ENCODE measurements around the gene TAF3.

Gene TAF3

GRCh38 chr10:7881119-7881518 lies 62.8 kb downstream of the TAF3 start:
- no peak for DNase-seq

DNA sequence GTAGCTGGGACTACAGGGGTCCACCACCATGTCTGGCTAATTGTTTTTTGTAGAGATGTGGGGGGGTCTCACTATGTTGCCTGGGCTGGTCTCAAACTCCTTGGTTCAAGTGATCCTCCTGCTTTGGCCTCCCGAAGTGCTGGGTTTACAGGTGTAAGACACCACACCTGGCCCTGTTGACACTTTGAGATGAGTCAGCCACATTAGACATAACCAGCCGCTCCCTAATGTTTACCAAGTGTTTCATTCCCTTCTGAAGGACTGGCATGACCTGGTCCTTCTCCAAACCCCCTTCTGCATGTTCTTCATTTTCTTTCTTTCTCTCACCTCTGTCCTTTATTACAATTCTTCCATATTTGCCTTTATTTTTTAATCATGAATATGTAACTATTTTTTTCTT lies 67.8 kb downstream of the TAF3 start:
- no peak for DNase-seq

GRCh38 chr10:7887174-7887816 lies 69.0 kb downstream of the TAF3 start:
- DNase-seq: no peak

DNA sequence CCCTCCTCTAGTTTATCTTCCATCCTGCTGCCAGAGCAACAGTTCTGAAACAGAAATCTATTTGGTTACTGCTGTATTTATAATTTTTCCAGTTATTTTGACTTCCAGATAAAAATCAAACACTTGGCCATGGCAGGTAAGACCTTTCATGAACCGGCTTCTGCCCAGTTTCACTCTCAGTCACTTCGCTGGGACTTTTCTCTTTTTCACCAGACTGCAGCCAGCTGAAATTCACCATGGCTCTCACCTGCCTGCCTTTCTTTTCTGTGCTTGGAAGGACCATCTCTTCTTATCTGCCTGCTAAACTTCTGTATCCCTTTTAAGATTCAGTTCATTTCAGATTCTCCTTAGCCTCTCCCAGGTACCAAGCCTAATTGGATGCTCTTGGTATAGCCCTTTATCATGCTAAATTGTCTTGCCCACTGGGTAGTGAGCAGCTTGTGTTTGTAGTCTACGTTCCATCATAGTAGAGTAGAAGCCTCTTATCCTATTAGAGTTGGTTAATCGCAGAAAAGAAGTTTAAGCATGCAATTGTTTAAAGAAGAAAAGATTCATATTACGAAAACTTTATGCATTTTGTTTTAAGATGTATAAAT lies 71.7 kb downstream of the TAF3 start:
- no peak for DNase-seq

- DNase-seq: no peak
These were observed 72.5 kb downstream of the TAF3 start for GRCh38 chr10:7890781-7891180.

DNA sequence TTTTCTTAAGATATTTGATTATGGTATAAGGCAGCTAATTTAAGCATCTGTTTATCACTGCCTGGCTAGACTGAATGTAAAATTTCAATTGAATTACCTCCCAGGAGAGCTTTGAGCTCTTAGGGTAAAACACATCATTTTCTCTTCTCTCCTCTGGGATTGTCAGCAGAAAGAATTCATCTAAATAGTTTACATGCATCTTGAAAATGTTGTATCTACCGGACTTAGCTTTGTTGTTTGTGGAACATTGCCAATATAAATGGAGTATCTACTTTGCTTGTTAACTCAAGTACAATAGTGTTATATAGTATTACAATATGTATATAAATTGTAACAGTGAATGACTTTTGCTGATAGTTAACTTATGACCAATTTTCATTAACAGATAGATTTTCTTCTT lies 73.3 kb downstream of the TAF3 start:
- no peak for DNase-seq

DNA sequence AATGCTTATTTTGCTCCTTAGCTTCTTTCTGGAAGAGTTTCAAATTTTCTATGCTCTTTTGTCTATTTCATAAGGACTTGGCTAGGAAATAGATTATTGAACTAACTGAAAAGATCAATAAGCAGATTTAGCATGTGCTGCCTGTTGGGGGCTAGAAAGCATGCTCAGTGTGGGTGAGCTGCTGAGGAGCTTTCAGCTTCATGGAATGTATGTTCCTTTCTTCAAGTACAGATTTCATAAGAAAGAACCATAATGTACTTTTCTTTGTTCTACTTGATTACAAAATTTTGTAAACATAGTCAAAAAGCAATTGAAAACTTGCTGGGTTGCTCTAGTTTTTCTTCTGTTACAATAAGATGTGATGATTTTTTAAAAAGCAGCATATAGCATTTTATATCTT lies 73.8 kb downstream of the TAF3 start:
- no peak for DNase-seq

- DNase-seq: no peak
These were observed 77.4 kb downstream of the TAF3 start for GRCh38 chr10:7895699-7896090.

DNA sequence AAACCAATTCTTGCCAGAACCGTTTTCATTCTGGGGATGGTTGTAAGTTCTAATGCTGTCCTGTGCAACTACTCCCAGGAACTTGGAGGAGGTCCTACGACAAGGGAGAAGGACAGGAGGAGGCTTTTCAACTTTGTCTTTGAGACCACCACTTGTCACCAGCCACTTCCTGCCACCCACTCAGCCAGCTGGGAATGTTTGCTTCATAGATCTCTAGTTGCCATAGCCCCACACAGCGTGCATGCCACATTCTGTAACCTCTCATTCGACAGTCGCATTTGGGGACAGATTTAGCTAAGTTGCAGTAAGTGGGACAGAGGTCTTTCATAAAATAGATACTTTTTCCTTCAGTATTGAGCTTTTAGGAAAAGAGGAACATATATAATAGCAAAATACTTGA lies 78.0 kb downstream of the TAF3 start:
- no peak for DNase-seq

- no peak for DNase-seq
These were observed 83.0 kb downstream of the TAF3 start for GRCh38 chr10:7901256-7901655.

GRCh38 chr10:7902413-7902812 lies 84.1 kb downstream of the TAF3 start:
- DNase-seq: no peak

- DNase-seq: no peak
These were observed 85.5 kb downstream of the TAF3 start for GRCh38 chr10:7903851-7904250.

GRCh38 chr10:7906128-7906527 lies 87.8 kb downstream of the TAF3 start:
- no peak for DNase-seq

GRCh38 chr10:7908541-7909210 lies 90.4 kb downstream of the TAF3 start:
- no peak for DNase-seq

DNA sequence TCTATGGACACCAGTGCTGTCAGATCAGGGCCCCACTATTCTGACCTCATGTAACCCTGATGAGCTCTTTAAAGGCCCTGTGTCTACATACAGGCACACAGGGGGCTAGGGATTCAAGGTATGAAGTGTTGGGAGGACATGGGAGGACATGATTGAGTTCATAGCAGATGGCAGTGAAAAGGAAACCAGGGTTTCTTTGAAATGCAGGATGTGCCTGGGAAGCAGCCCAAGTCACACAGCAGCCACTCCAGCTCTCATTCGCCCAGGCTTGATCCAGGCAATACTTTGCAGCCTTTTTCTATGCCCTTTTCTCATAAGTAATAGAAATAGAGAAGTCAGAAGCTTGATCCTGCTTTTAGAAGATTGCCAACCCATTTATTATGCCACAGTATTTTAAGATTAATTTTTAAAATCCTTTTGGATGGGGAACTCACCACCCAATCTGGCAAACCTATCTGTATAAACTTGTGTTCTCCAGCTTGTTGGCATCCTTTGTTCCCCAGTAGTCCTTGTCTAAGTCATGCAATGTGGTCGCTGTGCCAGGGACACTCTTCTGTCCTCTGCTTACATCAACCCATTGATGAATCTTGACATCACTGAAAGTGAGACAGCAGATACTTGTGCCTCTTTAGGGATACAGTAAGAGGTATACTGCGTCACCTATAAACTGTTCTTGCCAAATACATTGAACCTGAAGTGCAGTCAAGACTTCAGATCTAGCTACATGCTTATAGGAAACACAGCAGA lies 95.0 kb downstream of the TAF3 start:
- DNase-seq: no peak

- DNase-seq: no peak
These were observed 97.7 kb downstream of the TAF3 start for GRCh38 chr10:7915923-7916536.

- DNase-seq: no peak
These were observed 99.4 kb downstream of the TAF3 start for GRCh38 chr10:7917736-7918135.

DNA sequence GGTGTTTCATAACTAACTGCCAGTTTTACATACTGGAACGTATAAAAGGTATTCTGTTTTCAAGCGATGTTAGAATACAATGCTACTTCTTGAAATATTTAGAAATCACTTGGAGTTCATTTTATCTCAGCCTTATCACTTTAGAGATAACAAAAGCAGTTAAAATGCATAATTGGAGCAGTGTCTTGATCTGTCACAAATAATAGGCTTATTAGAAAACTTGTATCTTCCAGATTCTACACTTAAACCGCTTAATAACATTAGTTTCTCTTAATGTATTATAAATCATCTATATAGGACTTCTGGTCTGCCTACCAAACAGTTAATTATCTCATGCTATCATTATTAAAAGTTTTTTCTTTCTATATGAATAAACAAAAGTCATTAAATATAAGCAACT lies 104.4 kb downstream of the TAF3 start:
- no peak for DNase-seq

DNA sequence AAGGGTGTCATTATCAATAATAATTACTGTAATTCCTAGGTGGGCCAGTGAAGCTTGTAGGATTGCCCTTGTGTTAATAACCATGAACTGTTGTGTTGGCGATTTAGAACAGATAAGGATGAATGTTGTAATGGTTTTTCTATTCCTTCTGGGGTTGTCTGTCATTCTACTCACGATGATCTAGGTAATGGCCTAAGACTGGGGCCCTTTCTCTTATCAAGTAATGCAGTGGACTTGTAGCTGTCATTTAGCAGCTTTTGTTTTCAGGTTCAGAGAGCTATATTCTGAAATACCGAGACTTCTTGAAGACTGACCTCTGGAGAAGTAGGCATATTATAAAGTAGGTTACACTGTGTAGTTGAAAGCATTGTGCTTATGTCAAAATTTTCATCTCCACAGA lies 110.2 kb downstream of the TAF3 start:
- no peak for DNase-seq

GRCh38 chr10:7932301-7933036 lies 114.2 kb downstream of the TAF3 start:
- DNase-seq: no peak

- no peak for DNase-seq
These were observed 115.0 kb downstream of the TAF3 start for GRCh38 chr10:7933262-7933661.

- DNase-seq: no peak
These were observed 115.5 kb downstream of the TAF3 start for GRCh38 chr10:7933757-7934156.

Measured in CD4-positive, alpha-beta T cell treated with Interleukin-4 for 4 hours (primary cell).